ENCODE data around the gene POLR1G. TPM values are rescaled to one million over a fixed set of nuclear protein-coding genes. Genes with fewer than 3 reads are reported as not detected.

POLR1G gene
- total and polyA plus RNA-seq, 9 of the 15 experiments (the other 6 are each of a cell fraction or from before 2014, with no cell fraction given): 3.0 to 50.1 (median 27.4) TPM

DNA sequence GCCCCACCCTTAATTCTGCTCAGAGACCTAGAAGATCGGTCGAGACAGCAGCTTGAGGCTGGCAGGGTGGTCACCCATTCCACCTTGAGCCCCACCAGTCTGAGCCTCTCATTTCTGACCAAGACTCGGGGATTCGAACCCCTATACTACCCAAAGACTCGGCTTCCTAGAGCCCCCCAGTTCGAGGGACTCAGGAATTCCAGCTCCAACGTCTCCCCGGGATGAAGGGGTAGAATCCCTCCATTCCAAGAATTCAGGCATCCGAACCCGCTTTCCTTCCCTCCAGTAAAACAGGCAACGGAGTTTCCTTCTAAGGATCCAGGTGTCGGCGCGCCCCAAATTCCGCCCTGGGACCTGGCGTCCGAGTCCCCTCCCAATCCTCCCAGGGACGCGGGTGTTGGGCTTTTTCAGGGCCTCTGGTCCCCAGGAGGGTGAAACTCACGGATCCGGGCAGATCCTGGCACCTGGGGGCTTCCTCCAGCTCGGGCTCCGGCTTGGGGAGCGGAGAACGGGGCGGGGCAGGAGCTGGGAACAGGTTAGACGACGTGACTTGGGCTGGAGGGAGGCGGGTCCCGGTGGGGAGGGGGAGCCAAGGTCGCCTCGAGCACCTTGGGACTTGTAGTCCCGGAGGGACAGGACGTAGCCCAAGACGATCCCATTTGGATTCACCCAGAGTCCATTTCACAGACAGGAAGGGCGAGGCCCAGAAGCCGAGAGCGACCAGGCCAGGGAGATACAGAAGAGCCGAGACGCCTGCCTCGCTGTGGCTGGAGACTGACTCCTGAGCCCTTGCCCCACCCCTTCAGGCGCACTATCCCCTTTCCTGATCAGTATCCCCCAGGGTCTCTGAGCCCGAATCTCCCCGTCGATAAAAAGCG is 1.6 kb upstream of the POLR1G start, which contains the start of gene PPP1R13L (continued):
- no peak for TF ChIP-seq ZBTB40 (IDR thresholded peaks at IDR 0.05)
- no peak for TF ChIP-seq ZBTB40 (CRISPR knock-in tag; IDR thresholded peaks at IDR 0.05)
- no peak; the same call in 1 of the 2 replicates for TF ChIP-seq FOXJ2 (tag; IDR thresholded peaks at IDR 0.05)
- peak; percentile 28; the same call in 1 of the 2 replicates for TF ChIP-seq MTA3 (IDR thresholded peaks at IDR 0.05; ENCODE audit: borderline replicate concordance)
- no peak for TF ChIP-seq SMAD4 (CRISPR knock-in tag; conservative IDR thresholded peaks at IDR 0.05)
- TF ChIP-seq, protein P1, sequence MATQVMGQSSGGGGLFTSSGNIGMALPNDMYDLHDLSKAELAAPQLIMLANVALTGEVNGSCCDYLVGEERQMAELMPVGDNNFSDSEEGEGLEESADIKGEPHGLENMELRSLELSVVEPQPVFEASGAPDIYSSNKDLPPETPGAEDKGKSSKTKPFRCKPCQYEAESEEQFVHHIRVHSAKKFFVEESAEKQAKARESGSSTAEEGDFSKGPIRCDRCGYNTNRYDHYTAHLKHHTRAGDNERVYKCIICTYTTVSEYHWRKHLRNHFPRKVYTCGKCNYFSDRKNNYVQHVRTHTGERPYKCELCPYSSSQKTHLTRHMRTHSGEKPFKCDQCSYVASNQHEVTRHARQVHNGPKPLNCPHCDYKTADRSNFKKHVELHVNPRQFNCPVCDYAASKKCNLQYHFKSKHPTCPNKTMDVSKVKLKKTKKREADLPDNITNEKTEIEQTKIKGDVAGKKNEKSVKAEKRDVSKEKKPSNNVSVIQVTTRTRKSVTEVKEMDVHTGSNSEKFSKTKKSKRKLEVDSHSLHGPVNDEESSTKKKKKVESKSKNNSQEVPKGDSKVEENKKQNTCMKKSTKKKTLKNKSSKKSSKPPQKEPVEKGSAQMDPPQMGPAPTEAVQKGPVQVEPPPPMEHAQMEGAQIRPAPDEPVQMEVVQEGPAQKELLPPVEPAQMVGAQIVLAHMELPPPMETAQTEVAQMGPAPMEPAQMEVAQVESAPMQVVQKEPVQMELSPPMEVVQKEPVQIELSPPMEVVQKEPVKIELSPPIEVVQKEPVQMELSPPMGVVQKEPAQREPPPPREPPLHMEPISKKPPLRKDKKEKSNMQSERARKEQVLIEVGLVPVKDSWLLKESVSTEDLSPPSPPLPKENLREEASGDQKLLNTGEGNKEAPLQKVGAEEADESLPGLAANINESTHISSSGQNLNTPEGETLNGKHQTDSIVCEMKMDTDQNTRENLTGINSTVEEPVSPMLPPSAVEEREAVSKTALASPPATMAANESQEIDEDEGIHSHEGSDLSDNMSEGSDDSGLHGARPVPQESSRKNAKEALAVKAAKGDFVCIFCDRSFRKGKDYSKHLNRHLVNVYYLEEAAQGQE (IDR thresholded peaks at IDR 0.05; ENCODE audit: borderline replicate concordance): no peak
- TF ChIP-seq, protein P1 (CRISPR knock-in tag; IDR thresholded peaks at IDR 0.05; ENCODE audit: low read depth): no peak; the same call in 1 of the 2 replicates
- TF ChIP-seq ZNF41 (CRISPR knock-in tag; conservative IDR thresholded peaks at IDR 0.05): no peak
- TF ChIP-seq HDAC2 (IDR thresholded peaks at IDR 0.05): peak; percentile 98
- TF ChIP-seq ATF1 (CRISPR knock-in tag; IDR thresholded peaks at IDR 0.05): no peak
- peak; percentile 80 for TF ChIP-seq ATF1 (tag; IDR thresholded peaks at IDR 0.05)

Measured in K562 (cell line).